ENCODE measurements around the gene ABCC12. TPM values are rescaled to one million over a fixed set of nuclear protein-coding genes. Genes with fewer than 3 reads are reported as not detected.

ABCC12 gene
- total RNA-seq, 2 donors from 2014 or later = 2.2 TPM; not detected in 1

DNA sequence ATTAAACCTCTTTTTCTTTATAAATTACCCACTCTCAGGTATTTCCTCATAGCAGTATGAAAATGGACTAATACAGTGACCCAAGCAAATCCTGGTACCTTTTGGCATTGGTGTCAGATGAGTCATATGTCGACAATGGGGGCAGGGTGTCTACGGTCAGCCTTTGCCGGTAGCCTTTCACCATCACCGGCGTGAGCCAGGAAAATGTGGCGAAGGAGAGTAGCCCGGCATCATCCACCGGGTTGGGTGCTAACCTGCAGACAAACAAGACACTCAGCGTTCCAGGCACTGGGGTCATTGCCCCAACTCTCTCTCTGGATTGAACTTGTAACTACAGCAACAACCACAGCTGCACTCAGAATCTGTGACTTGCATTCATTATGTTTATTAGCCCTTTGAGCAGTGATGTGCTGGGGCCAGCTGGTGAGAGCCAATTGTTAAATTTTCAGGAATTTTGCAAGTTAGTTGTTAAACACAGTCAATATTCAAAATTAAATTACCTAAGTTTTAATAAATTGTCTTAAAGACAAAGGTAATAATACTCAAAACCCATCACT, 11.9 kb downstream of the ABCC12 start:
- no peak for DNase-seq (ENCODE audit: low spot score)
- 93% methylated on average over 9 of the region's 9 CpGs for WGBS
- TF ChIP-seq POLR2A (IDR thresholded peaks at IDR 0.05) (no peak), POLR2AphosphoS5 (IDR thresholded peaks at IDR 0.05) (no peak)
- TF ChIP-seq, protein P1, sequence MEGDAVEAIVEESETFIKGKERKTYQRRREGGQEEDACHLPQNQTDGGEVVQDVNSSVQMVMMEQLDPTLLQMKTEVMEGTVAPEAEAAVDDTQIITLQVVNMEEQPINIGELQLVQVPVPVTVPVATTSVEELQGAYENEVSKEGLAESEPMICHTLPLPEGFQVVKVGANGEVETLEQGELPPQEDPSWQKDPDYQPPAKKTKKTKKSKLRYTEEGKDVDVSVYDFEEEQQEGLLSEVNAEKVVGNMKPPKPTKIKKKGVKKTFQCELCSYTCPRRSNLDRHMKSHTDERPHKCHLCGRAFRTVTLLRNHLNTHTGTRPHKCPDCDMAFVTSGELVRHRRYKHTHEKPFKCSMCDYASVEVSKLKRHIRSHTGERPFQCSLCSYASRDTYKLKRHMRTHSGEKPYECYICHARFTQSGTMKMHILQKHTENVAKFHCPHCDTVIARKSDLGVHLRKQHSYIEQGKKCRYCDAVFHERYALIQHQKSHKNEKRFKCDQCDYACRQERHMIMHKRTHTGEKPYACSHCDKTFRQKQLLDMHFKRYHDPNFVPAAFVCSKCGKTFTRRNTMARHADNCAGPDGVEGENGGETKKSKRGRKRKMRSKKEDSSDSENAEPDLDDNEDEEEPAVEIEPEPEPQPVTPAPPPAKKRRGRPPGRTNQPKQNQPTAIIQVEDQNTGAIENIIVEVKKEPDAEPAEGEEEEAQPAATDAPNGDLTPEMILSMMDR (IDR thresholded peaks at IDR 0.05) = no peak
- Histone ChIP-seq H3K4me3 (no peak overlapping the region), H3K27me3 (replicated peaks; ENCODE audit: insufficient read depth) (no peaks in the 10 kb centered on the region), H3K9me3 (no peaks in the 10 kb centered on the region), H3K4me1 (replicated peaks) (no peaks in the 10 kb centered on the region), H3K27ac (no peak overlapping the region), H3K36me3 (no peaks in the 10 kb centered on the region)
- intact Hi-C loops (cut with DNase I) = no loop called here

DNA sequence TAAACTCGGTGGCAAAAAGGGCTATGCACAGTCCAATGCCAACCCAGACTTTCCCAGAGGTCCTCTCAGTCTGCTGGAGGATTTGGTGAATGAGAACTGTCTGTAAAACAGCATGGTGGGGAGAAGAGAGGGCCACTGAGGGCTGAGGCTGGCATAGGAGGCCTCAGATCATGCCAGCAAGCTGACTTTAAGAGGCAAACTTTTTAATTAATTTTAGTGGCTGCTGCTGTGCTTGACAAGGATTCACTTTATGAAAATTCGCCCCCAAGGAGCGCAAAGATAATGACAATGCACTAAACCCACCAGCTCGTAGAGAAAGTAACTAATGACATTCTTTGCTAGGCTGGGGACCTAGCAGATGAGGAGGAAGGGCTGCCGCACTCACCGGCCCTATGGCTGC, 15.0 kb downstream of the ABCC12 start:
- no peaks in the 10 kb centered on the region for H3K27me3 ChIP-seq (replicated peaks; ENCODE audit: insufficient read depth)
- H3K9me3 ChIP-seq = no peaks in the 10 kb centered on the region
- H3K4me3 ChIP-seq = no peak overlapping the region
- TF ChIP-seq POLR2AphosphoS5 (IDR thresholded peaks at IDR 0.05) = no peak
- no peak for TF ChIP-seq POLR2A (IDR thresholded peaks at IDR 0.05)
- TF ChIP-seq, protein P1 (IDR thresholded peaks at IDR 0.05) = no peak
- H3K4me1 ChIP-seq (replicated peaks) = no peaks in the 10 kb centered on the region
- no peak for DNase-seq (ENCODE audit: low spot score)
- no peaks in the 10 kb centered on the region for H3K36me3 ChIP-seq
- no peak overlapping the region for H3K27ac ChIP-seq
- intact Hi-C loops (cut with DNase I) = no loop called here
- WGBS = 90% methylated on average over 6 of the region's 6 CpGs

DNA sequence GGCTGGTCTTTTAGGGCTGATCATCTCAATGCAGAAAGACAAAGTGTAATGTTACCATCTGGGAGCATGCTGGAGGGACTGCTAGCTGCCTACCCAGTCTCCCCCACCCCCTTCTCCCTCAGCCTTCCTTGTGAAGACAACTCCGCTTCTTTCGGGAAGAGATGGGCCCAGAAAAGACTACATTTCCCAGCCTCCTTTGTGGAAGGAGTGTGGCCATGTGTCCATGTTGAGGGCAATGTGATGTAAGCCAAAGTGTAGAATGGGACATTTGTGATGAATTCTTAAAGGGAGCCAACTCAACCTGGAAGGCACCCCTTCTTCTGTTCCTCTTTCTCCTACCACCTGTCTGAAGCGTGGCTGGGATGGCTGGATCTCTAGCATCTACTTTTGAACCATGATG, 16.3 kb downstream of the ABCC12 start:
- no peak for DNase-seq (ENCODE audit: low spot score)
- WGBS = 83% methylated on average over 3 of the region's 3 CpGs
- no peak for TF ChIP-seq POLR2AphosphoS5 (IDR thresholded peaks at IDR 0.05)
- TF ChIP-seq, protein P1 (IDR thresholded peaks at IDR 0.05) = no peak
- no peak for TF ChIP-seq POLR2A (IDR thresholded peaks at IDR 0.05)
- no peaks in the 10 kb centered on the region for H3K4me1 ChIP-seq (replicated peaks)
- no peak overlapping the region for H3K27ac ChIP-seq
- no peak overlapping the region for H3K4me3 ChIP-seq
- intact Hi-C loops (cut with DNase I) = no loop called here
- H3K27me3 ChIP-seq (replicated peaks; ENCODE audit: insufficient read depth) = no peaks in the 10 kb centered on the region
- no peaks in the 10 kb centered on the region for H3K36me3 ChIP-seq
- H3K9me3 ChIP-seq = no peaks in the 10 kb centered on the region

DNA sequence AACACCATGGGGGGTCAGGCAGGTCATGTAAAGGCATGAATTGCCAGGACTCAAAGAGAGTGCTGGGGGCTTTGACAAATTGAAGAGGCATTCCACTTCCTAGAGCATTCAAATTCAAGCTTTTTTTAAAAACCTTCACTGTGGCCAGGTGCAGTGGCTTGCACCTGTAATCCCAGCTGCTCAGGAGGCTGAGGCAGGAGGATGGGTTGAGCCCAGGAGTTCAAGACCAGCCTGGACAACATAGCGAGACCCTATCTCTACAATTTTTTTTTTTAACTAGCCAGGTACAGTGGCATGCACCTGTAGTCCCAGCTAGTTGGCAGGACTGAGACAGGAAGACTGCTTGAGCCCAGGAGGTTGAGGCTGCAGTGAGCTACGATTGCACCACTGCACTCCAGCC, 17.2 kb downstream of the ABCC12 start:
- Histone ChIP-seq H3K27me3 (replicated peaks; ENCODE audit: insufficient read depth) (no peaks in the 10 kb centered on the region), H3K4me3 (no peak overlapping the region), H3K9me3 (no peaks in the 10 kb centered on the region), H3K36me3 (no peaks in the 10 kb centered on the region), H3K27ac (no peak overlapping the region), H3K4me1 (replicated peaks) (no peaks in the 10 kb centered on the region)
- intact Hi-C loops (cut with DNase I) = no loop called here
- 84% methylated on average over 2 of the region's 2 CpGs for WGBS
- no peak for DNase-seq (ENCODE audit: low spot score)
- TF ChIP-seq POLR2AphosphoS5 (IDR thresholded peaks at IDR 0.05) = no peak
- TF ChIP-seq, protein P1 (IDR thresholded peaks at IDR 0.05) = no peak
- no peak for TF ChIP-seq POLR2A (IDR thresholded peaks at IDR 0.05)

DNA sequence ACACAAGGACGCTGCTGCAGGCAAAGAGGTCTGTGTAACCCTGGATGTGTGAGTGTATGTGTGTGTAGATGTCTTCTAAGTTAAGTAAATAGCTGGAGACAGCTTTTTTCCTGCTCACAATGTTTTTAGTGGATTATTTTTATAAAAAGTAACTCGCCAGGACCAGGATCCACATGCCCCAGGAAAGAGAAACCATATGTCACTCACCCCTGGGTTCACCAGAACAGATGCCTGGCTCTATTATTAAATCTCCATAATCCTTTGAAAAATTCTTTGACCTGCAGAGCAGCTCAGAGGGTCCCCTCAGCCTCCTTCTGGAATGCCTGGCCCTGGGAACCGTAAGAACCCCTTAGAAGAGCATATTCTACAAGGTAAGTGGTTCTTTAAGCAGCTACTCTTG, 18.0 kb downstream of the ABCC12 start:
- no peak for DNase-seq (ENCODE audit: low spot score)
- intact Hi-C loops (cut with DNase I) = no loop called here
- H3K27me3 ChIP-seq (replicated peaks; ENCODE audit: insufficient read depth) = no peaks in the 10 kb centered on the region
- TF ChIP-seq POLR2A (IDR thresholded peaks at IDR 0.05) = no peak
- TF ChIP-seq, protein P1 (IDR thresholded peaks at IDR 0.05) = no peak
- TF ChIP-seq POLR2AphosphoS5 (IDR thresholded peaks at IDR 0.05) = no peak
- H3K4me1 ChIP-seq (replicated peaks) = no peaks in the 10 kb centered on the region
- WGBS = 88% methylated on average over 3 of the region's 3 CpGs
- no peaks in the 10 kb centered on the region for H3K36me3 ChIP-seq
- H3K9me3 ChIP-seq = no peaks in the 10 kb centered on the region
- H3K4me3 ChIP-seq = no peak overlapping the region
- no peak overlapping the region for H3K27ac ChIP-seq

Data from prostate gland (tissue), 2 donors.